Melanocyte of skin (primary cell): ENCODE results near the gene KRTAP5-4. TPM values are rescaled to one million over a fixed set of nuclear protein-coding genes. Genes with fewer than 3 reads are reported as not detected.

Source experiments
- total RNA-seq, 2 donors: library from RNA; depleted of rRNA; stranded (reverse); fragments of >200 nt; gene quantifications; 2 replicates each; pipeline ENCODE4 v1.2.3, GENCODE V29; 2012

KRTAP5-4 gene, protein sequence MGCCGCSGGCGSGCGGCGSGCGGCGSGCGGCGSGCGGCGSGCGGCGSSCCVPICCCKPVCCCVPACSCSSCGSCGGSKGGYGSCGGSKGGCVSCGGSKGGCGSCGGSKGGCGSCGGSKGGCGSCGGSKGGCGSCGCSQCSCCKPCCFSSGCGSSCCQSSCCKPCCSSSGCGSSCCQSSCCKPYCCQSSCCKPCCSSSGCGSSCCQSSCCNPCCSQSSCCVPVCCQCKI
- not detected for total RNA-seq

GRCh38 chr11:1622086-1622485 lies at the start of gene KRTAP5-4:
Gene KRTAP5-4, minus strand, starts transcription at chr11:1622138. Its CDS starts 45 bp downstream, at chr11:1622093.

DNA sequence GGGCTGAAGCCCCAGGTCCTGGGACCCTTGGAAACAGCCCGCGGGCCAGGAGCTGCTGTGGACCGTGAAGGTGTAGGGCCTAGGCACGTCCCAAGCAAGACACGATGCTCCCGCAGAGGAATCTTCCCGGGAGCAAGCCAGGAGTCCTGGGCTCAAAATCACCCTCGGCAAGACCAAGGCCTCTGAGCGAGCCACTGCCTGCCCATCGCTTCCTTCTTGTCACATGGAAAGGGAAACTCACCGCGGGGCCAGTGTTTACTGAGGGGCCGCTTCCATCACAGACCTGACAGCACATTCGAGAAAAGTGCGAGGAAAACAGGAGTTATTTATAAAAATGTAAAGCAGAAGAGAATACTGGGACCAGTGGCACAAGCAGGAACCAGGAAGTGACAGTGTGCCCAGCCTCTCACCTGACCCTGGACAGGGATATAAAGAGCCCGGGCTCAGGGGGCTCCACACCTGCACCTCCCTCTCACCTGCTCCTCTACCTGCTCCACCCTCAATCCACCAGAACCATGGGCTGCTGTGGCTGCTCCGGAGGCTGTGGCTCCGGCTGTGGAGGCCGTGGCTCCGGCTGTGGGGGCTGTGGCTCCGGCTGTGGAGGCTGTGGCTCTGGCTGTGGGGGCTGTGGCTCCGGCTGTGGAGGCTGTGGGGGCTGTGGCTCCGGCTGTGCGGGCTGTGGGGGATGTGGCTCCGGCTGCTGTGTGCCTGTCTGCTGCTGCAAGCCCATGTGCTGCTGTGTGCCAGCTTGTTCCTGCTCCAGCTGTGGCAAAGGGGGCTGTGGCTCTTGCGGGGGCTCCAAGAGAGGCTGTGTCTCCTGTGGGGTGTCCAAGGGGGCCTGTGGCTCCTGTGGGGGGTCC lies 7.6 kb upstream of the KRTAP5-4 start, which contains the start of gene KRTAP5-5:
TSS of gene KRTAP5-5 (plus strand) at position 450 of the 860 bp plus-strand sequence. CDS start at position 516, 66 bp downstream.

GRCh38 chr11:1608363-1608762 lies 13.6 kb downstream of the KRTAP5-4 start, which contains the start of gene KRTAP5-3:
Gene KRTAP5-3, minus strand, starts transcription at chr11:1608463. Its CDS starts 78 bp downstream, at chr11:1608385.

GRCh38 chr11:1597994-1598380 lies 24.0 kb downstream of the KRTAP5-4 start, which contains the start of gene KRTAP5-2:
Gene KRTAP5-2, minus strand, starts transcription at chr11:1598294. Its CDS starts 44 bp downstream, at chr11:1598250.

GRCh38 chr11:1584661-1585370 lies 37.1 kb downstream of the KRTAP5-4 start, which contains the start of gene KRTAP5-1:
Gene KRTAP5-1, minus strand, starts transcription at chr11:1585283. Its CDS starts 34 bp downstream, at chr11:1585249.

GRCh38 chr11:1572197-1573076 lies 49.5 kb downstream of the KRTAP5-4 start, which contains the start of gene DUSP8:
Gene DUSP8, minus strand, starts transcription at chr11:1572271. Its CDS starts 6,445 bp downstream, at chr11:1565826.

Other genes with a start within 250 kb of the KRTAP5-4 start
- gene BRSK2, start 232.2 kb downstream of the KRTAP5-4 start, total RNA-seq: under 1 TPM; 0.69 to 1.00 TPM
- gene MOB2, start 135.4 kb downstream of the KRTAP5-4 start, total RNA-seq: 10 to 100 TPM; 22.3 to 25.1 TPM
- 1 to 10 TPM in 1 of 2 donors, under 1 TPM in 1; 0.67 to 2.8 TPM for gene DUSP8, start 49.9 kb downstream of the KRTAP5-4 start, total RNA-seq
- not detected for gene KRTAP5-1, start 36.9 kb downstream of the KRTAP5-4 start, total RNA-seq
- not detected for gene KRTAP5-2, start 23.8 kb downstream of the KRTAP5-4 start, total RNA-seq
- not detected for gene KRTAP5-3, start 13.7 kb downstream of the KRTAP5-4 start, total RNA-seq
- gene KRTAP5-5, start 7.6 kb upstream of the KRTAP5-4 start, total RNA-seq: not detected
- not detected for gene KRTAP5-6, start 75.1 kb upstream of the KRTAP5-4 start, total RNA-seq
- under 1 TPM; 0.33 to 0.69 TPM for gene IFITM10, start 128.5 kb upstream of the KRTAP5-4 start, total RNA-seq
- gene CTSD, start 141.8 kb upstream of the KRTAP5-4 start, total RNA-seq: 100 to 1,000 TPM; 285 to 356 TPM
- gene SYT8, start 212.9 kb upstream of the KRTAP5-4 start, total RNA-seq: under 1 TPM in 1 of 2 donors, not detected in 1; under 0.01 TPM
- gene TNNI2, start 216.8 kb upstream of the KRTAP5-4 start, total RNA-seq: not detected
- not detected for gene LSP1, start 230.9 kb upstream of the KRTAP5-4 start, total RNA-seq